Naive thymus-derived CD8-positive, alpha-beta T cell (primary cell): ENCODE measurements around the gene GRIK4. TPM values are rescaled to one million over a fixed set of nuclear protein-coding genes. Genes with fewer than 3 reads are reported as not detected.

Experiments
- ATAC-seq, 2 donors: fragments of 150-1000 bp; cut with Tn5 transposase in 1 of 2; sonication (Bioruptor Pico), chemical (Tn5 transposase) in 1 of 2; 1 replicate in 1 of 2; 2 replicates in 1 of 2; pipeline ENCODE4 v1.10.0; 2021; ENCODE audit warnings: mild to moderate bottlenecking in 2 of 2, moderate library complexity in 2 of 2
- POLR2A ChIA-PET: fragments of 350-600 bp; sonication (Branson Sonifier 250); formaldehyde crosslinking; loops from one replicate; lab custom pipeline; 2021; ENCODE audit warnings: antibody characterized with exemption; lab: Charles Lee
- DNase-seq, 10 donors: peaks; one replicate each; pipeline versions ENCODE4 v3.0.0 to v3.0.0-alpha.2; 2020 to 2022
- H3K27ac Mint-ChIP-seq, 10 donors: one replicate each; pipeline ENCODE4 v1.8.0; 2020 to 2022; ENCODE audit warnings: mild to moderate bottlenecking in 10 of 10, mixed read lengths in 10 of 10, moderate library complexity in 4 of 10, inconsistent platforms in 1 of 10
- H3K27me3 Mint-ChIP-seq, 5 donors: one replicate each; pipeline ENCODE4 v1.8.0; 2021 to 2022; ENCODE audit warnings: mixed read lengths in 5 of 5
- H3K36me3 Mint-ChIP-seq, 3 donors: one replicate each; pipeline ENCODE4 v1.8.0; 2020 to 2022; ENCODE audit warnings: mixed read lengths in 3 of 3, mild to moderate bottlenecking in 2 of 3, inconsistent platforms in 1 of 3
- H3K4me1 Mint-ChIP-seq, 4 donors: one replicate each; pipeline ENCODE4 v1.8.0; 2021 to 2022; ENCODE audit warnings: mixed read lengths in 4 of 4
- H3K4me3 Mint-ChIP-seq, 10 donors: one replicate each; pipeline ENCODE4 v1.8.0; 2020 to 2022; ENCODE audit warnings: mild to moderate bottlenecking in 10 of 10, mixed read lengths in 10 of 10, moderate library complexity in 6 of 10, inconsistent platforms in 1 of 10
- H3K9me3 Mint-ChIP-seq, 9 donors: one replicate each; pipeline ENCODE4 v1.8.0; 2020 to 2022; ENCODE audit warnings: mixed read lengths in 9 of 9, mild to moderate bottlenecking in 3 of 9, inconsistent platforms in 1 of 9, moderate library complexity in 1 of 9
- polyA plus RNA-seq, 3 donors: library from polyadenylated mRNA; unstranded; fragments of 300-500 nt; fragmentation: Illumina TruSeq; gene quantifications; one replicate each; pipeline ENCODE4 v1.2.3, GENCODE V29; 2021
- total RNA-seq, 8 experiments: library from RNA in 2 of 8; stranded (reverse) in 2 of 8; gene quantifications; one replicate each; pipeline ENCODE4 v1.2.3 and lab custom pipeline; 2021 to 2026

The GRIK4 gene
- total and polyA plus RNA-seq, 5 experiments from 2014 or later, result not detected

DNA sequence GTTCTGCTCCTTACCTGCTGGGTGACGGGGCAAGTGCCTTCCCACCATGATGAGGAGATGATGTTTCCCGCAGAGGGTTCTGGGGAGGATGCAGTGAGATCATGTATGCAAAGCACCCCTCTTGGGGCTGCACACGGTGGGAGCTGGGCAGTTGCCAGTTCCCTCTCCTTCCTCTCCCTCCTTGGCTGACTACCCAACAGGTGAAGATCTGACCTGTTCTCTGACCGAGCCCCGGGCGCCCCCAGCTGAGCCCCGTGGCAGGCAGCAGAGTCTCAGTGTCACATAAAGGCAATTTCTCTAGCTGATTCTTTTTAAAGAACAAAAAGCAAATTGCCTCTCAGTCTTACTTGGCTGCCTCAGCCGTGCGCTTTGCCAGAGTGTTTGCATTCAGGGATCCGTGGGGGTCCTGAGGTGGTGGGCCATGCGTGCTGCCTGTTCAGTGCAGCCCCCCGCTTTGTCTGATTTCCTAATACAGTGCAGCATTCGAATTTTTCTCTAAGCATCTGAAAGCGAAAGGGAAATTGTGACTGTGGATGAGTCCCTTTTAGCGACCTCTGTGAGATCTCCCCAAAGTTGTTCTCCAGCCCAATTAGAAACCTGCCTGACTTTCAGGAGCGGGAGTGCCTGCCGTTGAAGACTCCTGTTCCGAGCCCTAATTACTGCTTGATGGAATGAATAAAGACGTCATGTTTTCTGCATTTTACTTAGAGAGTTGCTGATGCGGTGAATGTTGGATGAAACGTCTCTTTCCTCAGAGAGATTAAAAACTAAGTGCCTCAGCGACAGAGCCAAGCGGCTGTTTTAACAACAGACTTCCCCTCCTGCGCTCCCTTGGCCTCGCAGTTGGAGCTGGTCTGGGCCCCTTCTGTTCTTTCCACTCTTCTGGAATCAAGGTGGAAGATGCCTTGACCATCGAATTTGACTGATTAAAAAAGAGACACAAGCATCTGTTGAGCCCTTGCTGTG is 86.0 kb downstream of the GRIK4 start:
- no peak overlapping the region for H3K27ac Mint-ChIP-seq
- peaks cover 5 to 25% (median 19%) of the 10 kb centered on the region in 5 donors for H3K27me3 Mint-ChIP-seq
- POLR2A ChIA-PET, result no interaction called here
- H3K4me3 Mint-ChIP-seq, result no peak overlapping the region
- H3K9me3 Mint-ChIP-seq, result no peaks in the 10 kb centered on the region
- H3K36me3 Mint-ChIP-seq, result no peaks in the 10 kb centered on the region
- DNase-seq, result peak in 1 of 10 donors; percentile 4
- no peak for ATAC-seq
- no peaks in the 10 kb centered on the region for H3K4me1 Mint-ChIP-seq

DNA sequence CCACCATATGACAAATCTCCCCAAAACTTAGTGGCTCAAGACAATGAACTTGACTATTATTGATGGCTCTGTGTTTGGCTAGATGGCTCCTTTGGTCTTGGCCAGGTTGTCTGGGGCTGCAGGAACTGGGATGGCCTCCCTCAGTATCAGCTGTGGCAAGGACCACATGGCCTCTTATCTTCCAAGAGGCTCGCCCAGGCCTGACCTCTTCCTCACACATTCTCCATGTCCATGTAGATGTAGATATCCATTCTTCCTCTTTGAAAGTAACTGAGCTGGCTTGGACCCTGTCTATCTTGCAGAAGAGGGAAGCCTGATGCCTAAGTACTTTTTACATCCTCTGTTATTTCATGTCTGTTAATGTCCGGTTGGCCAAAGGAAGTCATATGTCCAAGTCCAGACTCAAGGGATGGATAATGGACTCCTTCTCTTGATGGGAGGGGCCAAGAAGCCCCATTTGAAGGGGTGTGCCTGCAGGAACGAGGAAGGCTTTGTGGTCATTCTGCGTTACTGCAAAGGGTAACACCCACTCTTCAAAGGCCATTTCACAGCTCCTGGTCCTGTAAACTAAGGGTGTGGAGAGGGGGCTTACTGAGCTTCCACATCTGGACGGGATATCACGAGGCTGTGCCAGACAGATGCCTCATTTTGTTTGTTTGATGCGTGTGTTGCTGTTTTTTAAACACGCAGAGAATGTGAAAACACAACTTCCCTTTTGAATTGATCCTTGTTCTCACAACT is 87.1 kb downstream of the GRIK4 start:
- DNase-seq (no peak), ATAC-seq (no peak)
- no peaks in the 10 kb centered on the region for H3K36me3 Mint-ChIP-seq
- peaks cover 1 to 20% (median 15%) of the 10 kb centered on the region in 5 donors for H3K27me3 Mint-ChIP-seq
- no peaks in the 10 kb centered on the region for H3K9me3 Mint-ChIP-seq
- no peaks in the 10 kb centered on the region for H3K4me1 Mint-ChIP-seq
- POLR2A ChIA-PET, result no interaction called here
- no peak overlapping the region for H3K4me3 Mint-ChIP-seq
- H3K27ac Mint-ChIP-seq, result no peak overlapping the region

DNA sequence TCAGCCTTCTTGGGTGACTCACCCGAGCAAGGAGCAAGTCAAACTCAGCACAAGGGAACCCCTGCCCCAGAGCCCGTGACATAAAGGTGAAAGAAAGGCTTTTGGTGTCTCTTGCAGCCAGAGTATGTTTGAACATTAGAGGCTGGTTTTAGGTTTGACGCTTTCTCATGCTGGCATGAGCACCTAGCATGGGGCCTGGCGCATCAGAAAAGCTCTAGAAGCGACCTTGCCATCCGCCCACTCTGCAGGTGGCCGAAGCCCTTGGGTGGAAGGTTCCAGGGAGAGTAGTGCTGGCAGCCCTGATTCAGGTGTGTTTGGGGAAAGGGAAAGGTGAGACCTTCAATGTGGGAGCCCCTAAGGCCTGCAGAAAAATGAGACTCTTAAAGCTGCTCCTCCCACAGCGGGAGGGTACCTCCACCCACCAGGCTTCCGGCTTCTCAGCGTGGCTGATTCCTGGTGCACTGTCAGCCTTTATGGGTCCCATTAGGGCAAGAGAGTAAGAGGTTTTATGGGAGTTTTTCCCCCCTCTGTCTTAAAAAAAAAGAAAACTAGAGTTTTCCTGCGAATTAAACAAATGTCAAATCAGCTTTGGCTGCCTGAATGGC is 88.4 kb downstream of the GRIK4 start:
- Mint-ChIP-seq H3K9me3 (no peaks in the 10 kb centered on the region), H3K36me3 (no peaks in the 10 kb centered on the region), H3K4me1 (no peaks in the 10 kb centered on the region), H3K27me3 (peaks cover 1 to 20% (median 9%) of the 10 kb centered on the region in 5 donors), H3K27ac (no peak overlapping the region), H3K4me3 (no peak overlapping the region)
- ATAC-seq (no peak), DNase-seq (peak in 1 of 10 donors; percentile 9)
- POLR2A ChIA-PET, result no interaction called here

DNA sequence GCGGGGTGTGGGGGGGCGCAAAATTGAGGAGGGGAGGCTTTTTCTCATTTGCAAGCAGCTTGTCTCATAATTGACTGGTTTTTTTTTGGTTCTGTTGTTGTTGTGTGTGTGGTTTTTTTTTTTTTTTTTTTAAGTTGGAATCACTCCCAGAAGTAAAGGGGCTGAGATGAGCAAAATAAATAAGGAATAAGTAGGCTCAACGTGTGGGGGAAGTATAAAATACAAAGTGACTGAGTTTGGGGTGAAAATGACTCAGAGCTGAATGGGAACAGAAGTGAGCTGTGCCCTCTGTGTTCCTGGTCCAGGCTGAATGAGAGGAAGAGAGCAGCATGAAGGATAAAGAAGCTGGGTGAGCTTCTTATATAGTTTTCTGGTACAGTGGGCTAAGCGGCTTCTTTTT is 90.0 kb downstream of the GRIK4 start:
- Mint-ChIP-seq H3K36me3 (no peaks in the 10 kb centered on the region), H3K4me1 (no peaks in the 10 kb centered on the region), H3K27ac (no peak overlapping the region), H3K27me3 (peaks cover 0 to 20% (median 13%) of the 10 kb centered on the region in 5 donors), H3K4me3 (peak overlapping the region in 1 of 10 donors; percentile 42), H3K9me3 (no peaks in the 10 kb centered on the region)
- DNase-seq, result no peak
- POLR2A ChIA-PET, result no interaction called here
- no peak for ATAC-seq

DNA sequence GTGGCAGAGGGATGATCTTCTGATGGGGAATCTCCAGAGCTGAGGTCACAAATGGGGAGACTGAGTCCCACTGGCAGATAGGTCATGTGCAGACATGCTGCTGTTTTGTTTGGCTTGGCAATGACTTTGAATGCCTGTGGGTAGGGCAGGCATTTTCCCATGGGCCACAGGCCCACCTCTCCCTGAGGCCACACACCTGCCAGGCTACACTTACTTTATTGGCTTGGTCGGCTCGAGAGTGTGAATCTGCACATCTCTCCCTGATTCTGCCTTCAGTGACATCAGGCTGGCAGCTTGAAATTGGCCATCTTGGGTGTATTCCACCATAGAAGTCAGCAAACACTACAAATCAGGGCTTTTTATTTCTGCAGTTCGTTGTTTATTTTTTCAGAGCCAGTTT is 91.5 kb downstream of the GRIK4 start:
- POLR2A ChIA-PET, result no interaction called here
- ATAC-seq, result no peak
- no peaks in the 10 kb centered on the region for H3K9me3 Mint-ChIP-seq

DNA sequence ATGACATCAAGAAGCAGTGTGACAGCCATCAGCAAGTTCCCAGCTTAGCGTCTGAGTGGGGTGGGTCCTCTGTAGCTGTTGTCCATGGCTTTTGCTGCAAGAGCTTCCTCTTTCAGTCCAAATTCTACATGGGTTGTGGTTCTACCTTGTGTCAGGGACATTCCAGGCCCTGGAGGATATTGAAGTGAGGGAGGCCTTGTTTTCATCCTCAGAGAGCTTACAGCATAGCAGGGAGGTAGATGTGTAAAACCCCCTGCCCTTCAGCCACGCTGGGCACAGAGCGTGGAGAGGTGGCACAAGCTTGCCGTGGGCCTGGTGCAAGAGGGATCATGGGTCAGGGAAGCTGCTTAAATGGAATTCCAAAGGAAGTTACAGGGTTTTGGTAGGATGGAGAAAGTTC is 93.9 kb downstream of the GRIK4 start:
- peaks cover 0 to 2% (median 0%) of the 10 kb centered on the region in 4 donors for H3K4me1 Mint-ChIP-seq
- H3K36me3 Mint-ChIP-seq, result no peaks in the 10 kb centered on the region
- H3K27ac Mint-ChIP-seq, result no peak overlapping the region
- H3K9me3 Mint-ChIP-seq, result no peaks in the 10 kb centered on the region
- ATAC-seq, result no peak
- no peak overlapping the region for H3K4me3 Mint-ChIP-seq
- DNase-seq, result peak in 1 of 10 donors; percentile 26
- POLR2A ChIA-PET, result no interaction called here
- H3K27me3 Mint-ChIP-seq, result peaks cover 2 to 22% (median 9%) of the 10 kb centered on the region in 5 donors

More for the DNA sequence above, 91.5 kb downstream of the GRIK4 start:
- Mint-ChIP-seq H3K27ac (no peak overlapping the region), H3K36me3 (no peaks in the 10 kb centered on the region), H3K27me3 (peaks cover 0 to 24% (median 17%) of the 10 kb centered on the region in 5 donors), H3K4me1 (no peaks in the 10 kb centered on the region), H3K4me3 (no peak overlapping the region)
- DNase-seq, result no peak

DNA sequence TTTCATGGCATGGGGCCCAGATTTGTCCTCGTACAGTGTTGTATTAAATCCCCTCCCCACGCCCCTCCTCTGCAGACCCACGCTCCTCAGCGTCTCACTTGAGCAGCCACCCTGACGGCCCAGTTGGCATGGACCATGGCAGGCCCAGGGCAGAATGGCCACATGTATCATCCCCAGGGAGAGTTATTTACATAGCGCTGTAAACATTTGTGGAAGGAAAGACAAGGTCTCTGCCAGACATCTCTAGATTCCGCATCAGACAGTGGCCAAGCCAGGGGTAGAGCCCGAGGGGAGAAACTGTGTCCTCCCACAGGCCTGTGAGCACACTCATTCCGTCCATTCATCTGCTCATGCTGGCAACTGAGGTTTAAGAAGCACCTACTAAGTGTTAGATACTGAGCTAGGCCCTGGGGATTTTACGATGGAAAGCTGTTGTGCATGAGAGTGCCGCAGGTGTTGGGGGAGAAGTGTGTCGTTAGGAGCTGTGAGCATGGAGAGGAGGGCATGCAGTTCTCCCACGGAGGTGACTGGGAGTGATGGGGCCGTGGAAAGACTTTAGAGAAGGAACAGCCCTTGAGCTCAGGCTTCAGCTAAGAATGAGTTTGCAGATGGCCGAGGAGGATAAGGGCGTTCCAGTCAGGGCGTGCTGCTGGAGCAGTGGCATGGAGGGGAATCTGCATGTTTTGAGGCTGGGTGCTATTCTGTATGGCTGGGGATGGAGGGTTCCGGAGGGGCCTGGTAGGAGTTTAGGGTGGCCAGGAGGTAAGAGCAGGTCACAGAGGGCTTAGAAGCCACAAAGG is 94.9 kb downstream of the GRIK4 start:
- POLR2A ChIA-PET, result no interaction called here
- no peak overlapping the region for H3K4me3 Mint-ChIP-seq

DNA sequence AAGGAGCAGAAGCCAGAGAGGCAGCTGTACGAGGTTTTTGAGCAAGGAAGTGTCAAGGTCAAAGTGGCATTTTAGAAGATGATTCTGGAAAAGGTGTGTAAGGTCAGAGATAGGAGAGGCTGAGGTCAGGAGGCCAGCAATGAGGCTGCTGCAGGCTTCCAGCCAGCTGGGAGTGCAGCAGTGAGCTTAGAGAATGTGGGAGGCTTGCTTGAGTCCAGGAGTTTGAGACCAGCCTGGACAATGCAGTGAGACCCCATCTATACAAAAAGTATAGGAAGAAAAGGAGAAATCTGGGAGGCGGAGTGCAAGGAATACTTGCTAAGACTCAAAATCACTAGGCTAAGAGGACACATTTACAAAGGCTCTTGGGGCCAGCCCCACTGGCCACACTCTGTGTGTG is 96.5 kb downstream of the GRIK4 start:
- POLR2A ChIA-PET, result no interaction called here
- H3K27ac Mint-ChIP-seq, result no peak overlapping the region
- ATAC-seq, result no peak

More for the DNA sequence above, 94.9 kb downstream of the GRIK4 start:
- H3K36me3 Mint-ChIP-seq, result no peaks in the 10 kb centered on the region
- H3K27ac Mint-ChIP-seq, result no peak overlapping the region
- DNase-seq, result peak in 1 of 10 donors; percentile 41
- H3K27me3 Mint-ChIP-seq, result peaks cover 2 to 22% (median 13%) of the 10 kb centered on the region in 5 donors
- H3K9me3 Mint-ChIP-seq, result no peaks in the 10 kb centered on the region
- no peak for ATAC-seq
- peaks cover 0 to 2% (median 0%) of the 10 kb centered on the region in 4 donors for H3K4me1 Mint-ChIP-seq

DNA sequence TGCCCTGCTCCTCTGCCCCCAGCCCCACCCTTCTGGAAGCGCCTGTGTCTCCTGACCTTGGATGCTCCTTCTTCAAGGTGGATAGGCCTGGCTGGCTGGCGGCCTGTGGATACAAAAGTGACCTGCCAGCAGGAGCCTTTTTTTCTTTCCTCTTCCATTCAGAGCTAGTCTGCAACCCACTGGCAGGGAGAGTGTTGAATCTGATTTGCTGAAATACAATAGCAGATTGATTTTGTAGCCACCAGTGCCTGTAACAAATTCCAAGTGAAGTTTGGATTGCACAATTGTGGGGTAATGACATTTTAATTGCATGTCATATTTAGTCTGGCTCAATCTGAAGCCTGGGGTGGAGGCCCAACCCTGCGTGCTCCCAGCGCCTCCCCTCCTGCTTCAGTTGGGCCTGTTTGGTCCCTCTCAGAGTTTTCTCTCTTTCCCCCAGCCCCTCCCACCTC is 97.2 kb downstream of the GRIK4 start:
- H3K9me3 Mint-ChIP-seq, result no peaks in the 10 kb centered on the region
- DNase-seq (no peak), ATAC-seq (no peak)
- H3K27ac Mint-ChIP-seq, result no peak overlapping the region
- H3K27me3 Mint-ChIP-seq, result peaks cover 3 to 32% (median 16%) of the 10 kb centered on the region in 5 donors
- H3K36me3 Mint-ChIP-seq, result no peaks in the 10 kb centered on the region
- no peak overlapping the region for H3K4me3 Mint-ChIP-seq
- H3K4me1 Mint-ChIP-seq, result peaks cover 0 to 6% (median 2%) of the 10 kb centered on the region in 4 donors
- POLR2A ChIA-PET, result no interaction called here

More for the DNA sequence above, 96.5 kb downstream of the GRIK4 start:
- no peaks in the 10 kb centered on the region for H3K36me3 Mint-ChIP-seq
- H3K4me3 Mint-ChIP-seq, result no peak overlapping the region
- H3K4me1 Mint-ChIP-seq, result peaks cover 0 to 5% (median 2%) of the 10 kb centered on the region in 4 donors
- peaks cover 3 to 32% (median 15%) of the 10 kb centered on the region in 5 donors for H3K27me3 Mint-ChIP-seq
- H3K9me3 Mint-ChIP-seq, result no peaks in the 10 kb centered on the region
- no peak for DNase-seq

DNA sequence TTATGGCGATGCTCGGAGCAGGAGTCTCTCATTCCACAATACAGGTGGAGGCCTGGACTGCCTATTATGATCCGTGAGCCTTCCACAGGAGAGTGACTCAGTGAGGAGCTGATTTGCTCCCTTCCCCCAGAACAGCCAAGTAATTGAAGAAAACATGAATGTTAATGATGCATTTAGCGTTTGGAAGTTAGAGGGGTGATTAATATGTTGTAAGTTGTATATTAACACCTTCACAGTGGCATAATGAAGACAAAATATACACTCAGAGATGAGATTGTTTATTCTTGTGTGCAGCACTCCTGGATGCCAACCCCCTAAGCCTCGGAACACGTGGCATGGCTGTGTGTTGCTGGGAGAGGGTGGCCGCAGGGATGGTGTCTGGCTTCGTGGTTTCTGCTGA is 98.6 kb downstream of the GRIK4 start:
- no peak for DNase-seq
- H3K9me3 Mint-ChIP-seq, result no peaks in the 10 kb centered on the region
- H3K4me3 Mint-ChIP-seq, result no peak overlapping the region
- H3K4me1 Mint-ChIP-seq, result peaks cover 0 to 6% (median 2%) of the 10 kb centered on the region in 4 donors
- peaks cover 3 to 32% (median 22%) of the 10 kb centered on the region in 5 donors for H3K27me3 Mint-ChIP-seq
- no peak overlapping the region for H3K27ac Mint-ChIP-seq
- ATAC-seq, result no peak
- POLR2A ChIA-PET, result no interaction called here
- H3K36me3 Mint-ChIP-seq, result no peaks in the 10 kb centered on the region

DNA sequence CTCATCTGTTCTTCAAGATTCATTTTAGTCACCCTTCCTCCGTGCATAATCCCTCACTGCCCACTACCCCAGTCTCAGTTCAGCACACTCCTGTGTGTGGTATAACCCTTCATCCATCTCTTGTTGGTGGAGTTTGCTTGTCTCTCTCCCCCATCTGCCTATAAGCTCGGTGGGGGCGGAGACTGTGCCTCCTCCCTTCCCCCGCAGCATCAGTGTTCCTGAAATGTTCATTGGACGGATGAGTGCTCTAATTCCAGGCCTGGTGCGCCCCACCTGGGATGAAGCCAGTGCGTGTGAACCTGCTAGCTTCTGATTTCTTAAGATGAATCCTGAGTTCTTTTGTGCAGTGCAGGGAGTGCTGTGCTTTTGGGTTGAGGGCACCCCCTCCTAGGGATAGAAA is 100.0 kb downstream of the GRIK4 start:
- Mint-ChIP-seq H3K27me3 (peaks cover 3 to 31% (median 18%) of the 10 kb centered on the region in 5 donors), H3K4me1 (peaks cover 0 to 6% (median 2%) of the 10 kb centered on the region in 4 donors), H3K27ac (peak overlapping the region in 1 of 10 donors; percentile 27), H3K4me3 (no peak overlapping the region), H3K36me3 (no peaks in the 10 kb centered on the region), H3K9me3 (peaks cover 0 to 5% (median 0%) of the 10 kb centered on the region in 9 donors)
- DNase-seq (no peak), ATAC-seq (no peak)
- POLR2A ChIA-PET, result no interaction called here
